DMS53 treated with DMSO at 0.1 percent for 48 hours (cell line): ENCODE results near the gene PIKFYVE.
A peak's percentile ranks its signal among the peaks of the same experiment; 100 is the strongest.
"Not testable (repeated sequence)": the region's sequence is repeated elsewhere in the genome, so short reads cannot be mapped to it uniquely, and the experiment has no call there.

Experiments
- DNase-seq: peaks from one replicate; lab custom pipeline; 2025; ENCODE audit not compliant: unreplicated experiment; lab: John Stamatoyannopoulos, UW

Gene PIKFYVE

GRCh38 chr2:208254871-208255556, 11.0 kb upstream of the PIKFYVE start, which contains the start of gene IDH1:
IDH1 (minus strand) TSS chr2:208255071; CDS start chr2:208251551, 3,520 bp downstream.
- peak; percentile 88 for DNase-seq

- DNase-seq = no peak
Observed at GRCh38 chr2:208255557-208256106, 10.4 kb upstream of the PIKFYVE start.

- DNase-seq = no peak
Observed at GRCh38 chr2:208256192-208256782, 9.8 kb upstream of the PIKFYVE start.

GRCh38 chr2:208256849-208257813, 8.9 kb upstream of the PIKFYVE start:
- not testable (repeated sequence) for DNase-seq

GRCh38 chr2:208265371-208265800, 669 bp upstream of the PIKFYVE start:
- DNase-seq = peak; percentile 58

GRCh38 chr2:208266553-208266893, 468 bp downstream of the PIKFYVE start:
- no peak for DNase-seq

GRCh38 chr2:208266936-208267335, 881 bp downstream of the PIKFYVE start:
- no peak for DNase-seq

- DNase-seq = not testable (repeated sequence)
Observed at GRCh38 chr2:208267526-208267925, 1.5 kb downstream of the PIKFYVE start.

- DNase-seq = no peak
Observed at GRCh38 chr2:208268156-208268952, 2.3 kb downstream of the PIKFYVE start.

GRCh38 chr2:208269091-208269490, 3.0 kb downstream of the PIKFYVE start:
- DNase-seq = no peak

- no peak for DNase-seq
Observed at GRCh38 chr2:208274748-208275147, 8.7 kb downstream of the PIKFYVE start.

- no peak for DNase-seq
Observed at GRCh38 chr2:208278549-208278948, 12.5 kb downstream of the PIKFYVE start.

GRCh38 chr2:208279236-208279635, 13.2 kb downstream of the PIKFYVE start:
- no peak for DNase-seq

GRCh38 chr2:208280234-208280633, 14.2 kb downstream of the PIKFYVE start:
- DNase-seq = no peak

GRCh38 chr2:208280933-208281332, 14.9 kb downstream of the PIKFYVE start:
- DNase-seq = no peak

GRCh38 chr2:208285853-208286252, 19.8 kb downstream of the PIKFYVE start:
- DNase-seq = no peak

GRCh38 chr2:208294482-208295024, 28.5 kb downstream of the PIKFYVE start:
- DNase-seq = no peak

- DNase-seq = no peak
Observed at GRCh38 chr2:208295834-208296233, 29.8 kb downstream of the PIKFYVE start.

GRCh38 chr2:208296610-208297009, 30.6 kb downstream of the PIKFYVE start:
- no peak for DNase-seq

- DNase-seq = no peak
Observed at GRCh38 chr2:208297961-208298360, 31.9 kb downstream of the PIKFYVE start.
